HG02981 (cell line): ENCODE results near the gene CHST15.

Experiments
- ATAC-seq: cut with Tn5 transposase; IDR thresholded peaks from one replicate; pipeline ENCODE4 v1.9.1; 2021; ENCODE audit warnings: mild to moderate bottlenecking, moderate library complexity; ENCODE audit not compliant: unreplicated experiment

CHST15 gene

GRCh38 chr10:124084708-124085107, 8.7 kb downstream of the CHST15 start:
- no peak for ATAC-seq

GRCh38 chr10:124083740-124084397, 9.5 kb downstream of the CHST15 start:
- no peak for ATAC-seq

GRCh38 chr10:124083047-124083739, 10.2 kb downstream of the CHST15 start:
- ATAC-seq, result no peak

GRCh38 chr10:124082555-124082954, 10.8 kb downstream of the CHST15 start:
- ATAC-seq, result no peak

GRCh38 chr10:124081547-124082140, 11.8 kb downstream of the CHST15 start:
- ATAC-seq, result no peak

- no peak for ATAC-seq
These were observed 13.5 kb downstream of the CHST15 start for GRCh38 chr10:124079864-124080263.

GRCh38 chr10:124078714-124079113, 14.7 kb downstream of the CHST15 start:
- ATAC-seq, result no peak

GRCh38 chr10:124078028-124078427, 15.4 kb downstream of the CHST15 start:
- no peak for ATAC-seq

- ATAC-seq, result no peak
These were observed 16.0 kb downstream of the CHST15 start for GRCh38 chr10:124077208-124077993.

- no peak for ATAC-seq
These were observed 17.2 kb downstream of the CHST15 start for GRCh38 chr10:124076148-124076733.

GRCh38 chr10:124075231-124075955, 18.0 kb downstream of the CHST15 start:
- no peak for ATAC-seq

GRCh38 chr10:124074501-124075109, 18.8 kb downstream of the CHST15 start:
- no peak for ATAC-seq

- no peak for ATAC-seq
These were observed 19.4 kb downstream of the CHST15 start for GRCh38 chr10:124073978-124074377.

- ATAC-seq, result no peak
These were observed 20.9 kb downstream of the CHST15 start for GRCh38 chr10:124072541-124072940.

- peak; percentile 45 for ATAC-seq
These were observed 21.3 kb downstream of the CHST15 start for GRCh38 chr10:124072106-124072505.

- no peak for ATAC-seq
These were observed 22.3 kb downstream of the CHST15 start for GRCh38 chr10:124071141-124071540.

GRCh38 chr10:124070666-124071065, 22.7 kb downstream of the CHST15 start:
- ATAC-seq, result no peak

- no peak for ATAC-seq
These were observed 23.8 kb downstream of the CHST15 start for GRCh38 chr10:124069341-124070264.

- no peak for ATAC-seq
These were observed 24.5 kb downstream of the CHST15 start for GRCh38 chr10:124068929-124069328.
